Measurements from ENCODE around the gene INSYN1.

GRCh38 chr15:73750951-73751350 lies 2.2 kb downstream of the INSYN1 start:
- no peak for TF ChIP-seq EZH2phosphoT487 (IDR thresholded peaks at IDR 0.05; ENCODE audit: insufficient read depth, low read depth)
- no peak for TF ChIP-seq EZH2 (IDR thresholded peaks at IDR 0.05; ENCODE audit: insufficient read depth, poor library complexity, severe bottlenecking)
